Activated naive CD8-positive, alpha-beta T cell treated with anti-CD3 and anti-CD28 coated beads, Interleukin-2, amount 10 ng/mL, durations not matched to agents 7 days and 5 days (primary cell): ENCODE measurements around the gene EMC6. TPM values are rescaled to one million over a fixed set of nuclear protein-coding genes. Genes with fewer than 3 reads are reported as not detected.

Source experiments
- ATAC-seq: fragments of 150-1000 bp; cut with Tn5 transposase; one replicate; pipeline ENCODE4 v1.10.0; 2021; ENCODE audit warnings: low read depth, moderate library complexity
- POLR2A ChIA-PET: fragments of 350-600 bp; sonication (Branson Sonifier 250); formaldehyde crosslinking; loops from one replicate; lab custom pipeline; 2021; ENCODE audit warnings: antibody characterized with exemption; lab: Charles Lee
- DNase-seq: peaks from one replicate; pipeline ENCODE4 v3.0.0; 2021
- H3K27ac Mint-ChIP-seq: one replicate; pipeline ENCODE4 v1.8.0; 2022; ENCODE audit warnings: mild to moderate bottlenecking, mixed read lengths
- H3K27me3 Mint-ChIP-seq: one replicate; pipeline ENCODE4 v1.8.0; 2022; ENCODE audit warnings: mild to moderate bottlenecking, moderate library complexity, mixed read lengths
- H3K36me3 Mint-ChIP-seq: one replicate; pipeline ENCODE4 v1.8.0; 2021; ENCODE audit warnings: mild to moderate bottlenecking, mixed read lengths
- H3K4me1 Mint-ChIP-seq: one replicate; pipeline ENCODE4 v1.8.0; 2021; ENCODE audit warnings: mixed read lengths
- H3K4me3 Mint-ChIP-seq: one replicate; pipeline ENCODE4 v1.8.0; 2022; ENCODE audit warnings: mild to moderate bottlenecking, moderate library complexity, mixed read lengths
- H3K9me3 Mint-ChIP-seq: one replicate; pipeline ENCODE4 v1.8.0; 2021; ENCODE audit warnings: mixed read lengths
- total RNA-seq, 2 experiments: library from RNA; stranded (reverse); gene quantifications; one replicate each; pipeline ENCODE4 v1.2.3, GENCODE V29; 2021

Gene EMC6
- total RNA-seq, 2 experiments from 2014 or later = 31.1 to 34.6 TPM

GRCh38 chr17:3659541-3660111 lies 9.0 kb upstream of the EMC6 start:
- no peak overlapping the region for H3K4me3 Mint-ChIP-seq
- no peak overlapping the region for H3K27ac Mint-ChIP-seq
- H3K4me1 Mint-ChIP-seq = no peaks in the 10 kb centered on the region
- no peaks in the 10 kb centered on the region for H3K9me3 Mint-ChIP-seq
- H3K27me3 Mint-ChIP-seq = no peaks in the 10 kb centered on the region
- no peak for DNase-seq
- POLR2A ChIA-PET = no interaction called here
- H3K36me3 Mint-ChIP-seq = no peaks in the 10 kb centered on the region
- ATAC-seq = no peak

- Mint-ChIP-seq H3K4me1 (no peaks in the 10 kb centered on the region), H3K27ac (no peak overlapping the region), H3K9me3 (no peaks in the 10 kb centered on the region), H3K36me3 (no peaks in the 10 kb centered on the region), H3K27me3 (no peaks in the 10 kb centered on the region), H3K4me3 (no peak overlapping the region)
- ATAC-seq = no peak
- POLR2A ChIA-PET = no interaction called here
- no peak for DNase-seq
These were observed 8.2 kb upstream of the EMC6 start for GRCh38 chr17:3660311-3660891.

DNA sequence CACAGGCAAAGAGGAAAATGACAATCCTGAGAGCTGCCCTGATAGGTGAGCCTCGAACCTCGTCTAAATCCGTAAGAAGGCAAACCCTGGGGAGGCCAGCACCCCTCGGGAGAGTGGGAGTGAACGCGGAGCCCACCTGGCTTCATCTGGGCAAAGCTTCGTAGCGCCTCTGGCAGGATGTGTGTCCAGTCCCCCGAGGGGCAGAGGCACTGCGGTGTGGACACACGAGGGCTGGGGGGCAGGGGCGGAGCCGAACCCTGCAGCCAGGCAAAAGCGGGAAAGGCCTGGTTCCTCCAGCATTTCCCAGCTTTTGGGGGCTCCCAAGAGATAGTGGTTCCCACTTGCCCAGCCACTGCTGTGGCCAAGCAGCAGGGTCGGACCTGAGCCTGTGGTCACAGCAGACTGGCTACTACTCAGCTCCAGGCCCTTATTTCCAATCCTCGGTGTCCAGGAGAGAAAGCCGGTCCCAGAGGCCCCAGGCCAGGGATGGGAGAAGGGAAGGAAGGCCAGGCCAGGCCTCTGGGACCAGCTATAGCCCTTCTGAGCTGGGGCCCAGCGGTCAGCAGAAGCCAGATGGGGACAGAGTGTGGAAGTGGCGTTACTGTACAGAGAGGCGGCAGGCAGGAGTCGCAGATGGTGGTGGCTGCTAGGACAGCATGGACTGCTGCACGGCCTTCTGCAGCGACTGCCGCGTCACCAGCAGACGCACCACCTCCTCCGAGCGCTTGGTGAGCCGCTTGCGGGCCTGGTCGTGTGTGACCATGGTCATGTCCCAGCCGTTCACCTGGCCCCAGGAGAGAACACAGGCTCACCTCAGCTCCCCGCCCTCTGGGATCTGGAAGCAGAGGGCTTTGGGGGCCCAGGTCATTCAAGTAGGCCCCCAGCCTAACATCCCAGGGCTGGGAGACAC lies 5.3 kb upstream of the EMC6 start:
- H3K27ac Mint-ChIP-seq = no peak overlapping the region
- DNase-seq = no peak
- H3K4me1 Mint-ChIP-seq = peaks cover 5% of the 10 kb centered on the region
- H3K36me3 Mint-ChIP-seq = no peaks in the 10 kb centered on the region
- H3K27me3 Mint-ChIP-seq = no peaks in the 10 kb centered on the region
- H3K9me3 Mint-ChIP-seq = no peaks in the 10 kb centered on the region
- no peak for ATAC-seq
- POLR2A ChIA-PET = no interaction called here
- H3K4me3 Mint-ChIP-seq = no peak overlapping the region

GRCh38 chr17:3665834-3666233 lies 2.8 kb upstream of the EMC6 start:
- Mint-ChIP-seq H3K4me1 (peaks cover 12% of the 10 kb centered on the region), H3K27ac (no peak overlapping the region), H3K36me3 (no peaks in the 10 kb centered on the region), H3K4me3 (no peak overlapping the region), H3K27me3 (no peaks in the 10 kb centered on the region), H3K9me3 (no peaks in the 10 kb centered on the region)
- POLR2A ChIA-PET = no interaction called here
- ATAC-seq (no peak), DNase-seq (no peak)

DNA sequence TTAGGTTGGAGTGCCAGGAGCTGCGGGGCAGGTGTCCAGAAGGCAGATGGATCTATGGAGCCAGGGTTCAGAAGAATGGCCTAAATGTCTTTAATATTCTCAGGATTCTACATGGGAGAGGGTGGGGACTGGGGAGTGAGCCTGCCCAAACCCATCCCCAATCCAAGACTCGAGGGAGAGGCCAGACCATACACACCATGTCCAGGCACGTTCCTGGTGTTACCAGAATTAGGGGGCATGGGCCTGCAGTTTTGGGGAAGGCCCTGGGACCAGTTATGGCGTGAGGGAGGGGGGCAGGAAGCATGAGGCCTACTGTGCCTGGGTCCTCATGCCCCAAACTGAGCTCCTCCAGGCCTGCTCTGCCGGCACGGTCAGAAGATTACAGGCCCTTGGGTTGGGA lies 2.1 kb upstream of the EMC6 start:
- H3K9me3 Mint-ChIP-seq = no peaks in the 10 kb centered on the region
- POLR2A ChIA-PET = interaction anchor here (0.7 kb wide), 1 partner anchor 1804 kb away, joined by 4 read pairs; no protein-coding TSS in a partner anchor
- H3K4me3 Mint-ChIP-seq = peak overlapping the region; percentile 4
- DNase-seq = no peak
- H3K27ac Mint-ChIP-seq = peak overlapping the region; percentile 13
- peaks cover under 1% of the 10 kb centered on the region for H3K36me3 Mint-ChIP-seq
- H3K27me3 Mint-ChIP-seq = no peaks in the 10 kb centered on the region
- ATAC-seq = no peak
- peaks cover 12% of the 10 kb centered on the region for H3K4me1 Mint-ChIP-seq

DNA sequence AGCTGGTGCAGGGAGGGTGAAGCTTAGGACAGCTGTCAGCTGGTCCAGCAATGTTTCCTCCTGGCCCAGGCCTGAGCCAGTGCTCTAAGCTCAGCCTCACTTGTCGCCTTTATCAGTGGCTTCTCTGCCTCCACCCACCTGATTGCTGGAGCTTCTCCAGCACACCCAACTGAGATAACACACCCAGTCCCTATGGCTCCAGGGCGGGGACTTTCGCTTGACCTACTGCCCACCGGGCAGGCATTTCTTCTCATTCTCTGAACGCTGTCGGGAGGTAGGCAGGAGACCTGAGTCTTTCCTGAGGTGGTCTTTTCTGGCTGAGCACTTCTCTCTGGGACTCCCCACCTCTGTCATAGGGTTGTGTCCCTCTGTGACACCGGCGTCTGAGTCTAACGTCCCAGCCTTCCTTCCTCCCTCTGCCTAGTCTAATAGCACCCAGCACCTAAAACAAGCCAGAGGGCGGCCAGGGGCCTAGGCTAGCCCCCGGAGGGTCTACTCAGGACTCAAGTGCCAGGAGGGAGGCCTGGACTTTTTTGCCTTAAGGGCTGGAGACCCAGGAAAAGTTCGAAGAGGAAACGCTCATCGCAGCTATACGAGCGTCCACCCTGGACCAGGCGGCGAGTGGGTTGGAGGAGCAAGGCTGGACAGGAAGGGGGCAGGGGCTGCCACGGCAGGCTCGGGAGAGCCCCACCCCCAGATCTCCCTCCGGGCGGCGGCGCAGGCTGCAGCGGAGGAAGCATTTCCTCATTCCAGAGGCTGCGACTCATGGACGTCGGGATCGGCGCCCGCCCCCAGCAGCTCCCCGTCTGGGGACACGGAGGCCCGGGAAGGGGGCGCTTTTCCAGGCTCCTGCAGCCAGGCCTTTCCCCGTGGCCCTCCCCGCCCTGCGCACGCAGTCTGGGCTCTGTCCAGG lies 990 bp upstream of the EMC6 start:
- H3K27me3 Mint-ChIP-seq = no peaks in the 10 kb centered on the region
- peak overlapping the region; percentile 60 for H3K27ac Mint-ChIP-seq
- H3K9me3 Mint-ChIP-seq = no peaks in the 10 kb centered on the region
- ATAC-seq (no peak), DNase-seq (peak; percentile 54)
- peaks cover 12% of the 10 kb centered on the region for H3K4me1 Mint-ChIP-seq
- peak overlapping the region; percentile 92 for H3K4me3 Mint-ChIP-seq
- H3K36me3 Mint-ChIP-seq = peaks cover 3% of the 10 kb centered on the region
- POLR2A ChIA-PET = interaction anchor here (0.7 to 1.0 kb wide), 3 partner anchors 32 to 1803 kb away, joined by 3 to 5 read pairs (median 4); partner anchors contain the start of genes CTNS, HASPIN and SHPK

- Mint-ChIP-seq H3K9me3 (no peaks in the 10 kb centered on the region), H3K4me1 (peaks cover 12% of the 10 kb centered on the region), H3K27me3 (no peaks in the 10 kb centered on the region), H3K27ac (peak overlapping the region; percentile 79), H3K36me3 (peaks cover 3% of the 10 kb centered on the region), H3K4me3 (peak overlapping the region; percentile 92)
- POLR2A ChIA-PET = interaction anchor here (0.6 to 1.0 kb wide), 4 partner anchors 9 to 125 kb away, joined by 3 to 8 read pairs (median 4); partner anchors contain the start of genes CTNS and SHPK
- DNase-seq (no peak), ATAC-seq (no peak)
These were observed 404 bp downstream of the EMC6 start for GRCh38 chr17:3669085-3669347.

- Mint-ChIP-seq H3K9me3 (no peaks in the 10 kb centered on the region), H3K4me3 (peak overlapping the region; percentile 92), H3K4me1 (peaks cover 12% of the 10 kb centered on the region), H3K27ac (peak overlapping the region; percentile 79), H3K27me3 (no peaks in the 10 kb centered on the region), H3K36me3 (peaks cover 3% of the 10 kb centered on the region)
- DNase-seq = no peak
- POLR2A ChIA-PET = interaction anchor here (0.7 to 1.0 kb wide), 3 partner anchors 34 to 248 kb away, joined by 3 to 8 read pairs (median 3); partner anchors contain the start of genes CTNS and SHPK
- no peak for ATAC-seq
These were observed 936 bp downstream of the EMC6 start for GRCh38 chr17:3669548-3669947.

GRCh38 chr17:3672571-3672970 lies 4.0 kb downstream of the EMC6 start:
- POLR2A ChIA-PET = no interaction called here
- Mint-ChIP-seq H3K27me3 (no peaks in the 10 kb centered on the region), H3K27ac (no peak overlapping the region), H3K4me3 (no peak overlapping the region), H3K9me3 (no peaks in the 10 kb centered on the region), H3K36me3 (peaks cover 3% of the 10 kb centered on the region), H3K4me1 (peaks cover 8% of the 10 kb centered on the region)
- DNase-seq = no peak
- ATAC-seq = no peak

GRCh38 chr17:3675886-3676285 lies 7.3 kb downstream of the EMC6 start:
- H3K4me3 Mint-ChIP-seq = no peak overlapping the region
- POLR2A ChIA-PET = interaction anchor here (1.4 kb wide), 1 partner anchor 40 kb away, joined by 3 read pairs; the partner anchor contains the start of genes CTNS and SHPK
- H3K27ac Mint-ChIP-seq = no peak overlapping the region
- H3K36me3 Mint-ChIP-seq = peaks cover 3% of the 10 kb centered on the region
- DNase-seq (no peak), ATAC-seq (no peak)
- no peaks in the 10 kb centered on the region for H3K27me3 Mint-ChIP-seq
- no peaks in the 10 kb centered on the region for H3K9me3 Mint-ChIP-seq
- H3K4me1 Mint-ChIP-seq = no peaks in the 10 kb centered on the region

- Mint-ChIP-seq H3K4me1 (peaks cover 4% of the 10 kb centered on the region), H3K27ac (no peak overlapping the region), H3K9me3 (no peaks in the 10 kb centered on the region), H3K36me3 (no peaks in the 10 kb centered on the region), H3K27me3 (no peaks in the 10 kb centered on the region), H3K4me3 (no peak overlapping the region)
- ATAC-seq (no peak), DNase-seq (no peak)
- POLR2A ChIA-PET = interaction anchor here (1.6 kb wide), 1 partner anchor 9 kb away, joined by 4 read pairs; the partner anchor contains the start of gene EMC6
These were observed 9.6 kb downstream of the EMC6 start for GRCh38 chr17:3678095-3678820.

- no peaks in the 10 kb centered on the region for H3K27me3 Mint-ChIP-seq
- H3K36me3 Mint-ChIP-seq = no peaks in the 10 kb centered on the region
- H3K9me3 Mint-ChIP-seq = no peaks in the 10 kb centered on the region
- POLR2A ChIA-PET = no interaction called here
- no peak overlapping the region for H3K27ac Mint-ChIP-seq
- peaks cover 6% of the 10 kb centered on the region for H3K4me1 Mint-ChIP-seq
- ATAC-seq = no peak
- DNase-seq = no peak
- no peak overlapping the region for H3K4me3 Mint-ChIP-seq
These were observed 10.4 kb downstream of the EMC6 start for GRCh38 chr17:3678821-3679530.
